ENCODE measurements around the gene NCKAP1. TPM values are rescaled to one million over a fixed set of nuclear protein-coding genes. Genes with fewer than 3 reads are reported as not detected.
"Not testable (repeated sequence)": the region's sequence is repeated elsewhere in the genome, so short reads cannot be mapped to it uniquely, and the experiment has no call there.

The NCKAP1 gene
- total RNA-seq, 1 experiment from 2014 or later = 118 TPM

DNA sequence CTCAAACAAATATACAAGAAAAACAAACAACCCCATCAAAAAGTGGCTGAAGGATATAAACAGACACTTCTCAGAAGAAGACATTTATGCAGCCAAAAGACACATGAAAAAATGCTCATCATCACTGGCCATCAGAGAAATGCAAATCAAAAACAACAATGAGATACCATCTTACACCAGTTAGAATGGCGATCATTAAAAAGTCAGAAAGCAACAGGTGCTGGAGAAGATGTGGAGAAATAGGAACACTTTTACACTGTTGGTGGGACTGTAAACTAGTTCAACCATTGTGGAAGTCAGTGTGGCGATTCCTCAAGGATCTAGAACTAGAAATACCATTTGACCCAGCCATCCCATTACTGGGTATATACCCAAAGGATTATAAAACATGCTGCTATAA lies 77.4 kb downstream of the NCKAP1 start:
- not testable (repeated sequence) for H3K27me3 ChIP-seq; H3K4me1 ChIP-seq; H3K9me3 ChIP-seq (replicated peaks); H3K4me3 ChIP-seq; DNase-seq; H3K27ac ChIP-seq
- peaks cover 35% of the 10 kb centered on the region for H3K36me3 ChIP-seq

DNA sequence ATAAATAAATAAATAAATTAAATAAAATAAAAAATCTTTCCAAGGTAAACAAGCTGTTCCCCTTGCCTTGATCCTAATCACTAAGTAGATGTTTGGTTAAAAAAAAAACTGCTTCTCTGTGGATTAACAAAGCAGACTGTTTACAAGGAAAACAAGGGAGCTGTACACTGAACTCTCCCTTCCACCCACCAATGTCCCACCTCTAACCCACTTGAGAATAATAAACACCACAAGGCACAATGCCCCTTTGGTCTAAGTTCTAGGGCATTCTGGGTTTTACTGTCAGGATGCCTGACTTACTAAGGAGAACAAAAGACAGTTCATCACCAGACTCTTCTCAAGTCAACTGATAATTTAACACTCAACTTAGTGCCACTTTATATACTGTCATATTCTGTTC lies 83.5 kb downstream of the NCKAP1 start:
- Histone ChIP-seq H3K36me3 (peaks cover 44% of the 10 kb centered on the region), H3K27ac (no peak overlapping the region), H3K27me3 (no peaks in the 10 kb centered on the region), H3K4me3 (no peak overlapping the region), H3K9me3 (replicated peaks) (no peaks in the 10 kb centered on the region), H3K4me1 (no peaks in the 10 kb centered on the region)
- no peak for DNase-seq

GRCh38 chr2:182952741-182953450 lies 85.4 kb downstream of the NCKAP1 start:
- peaks cover 42% of the 10 kb centered on the region for H3K36me3 ChIP-seq
- H3K27me3 ChIP-seq = no peaks in the 10 kb centered on the region
- no peak overlapping the region for H3K27ac ChIP-seq
- DNase-seq = no peak
- H3K4me3 ChIP-seq = no peak overlapping the region
- H3K9me3 ChIP-seq (replicated peaks) = no peaks in the 10 kb centered on the region
- no peaks in the 10 kb centered on the region for H3K4me1 ChIP-seq

- no peak for DNase-seq
Observed at GRCh38 chr2:182951948-182952663, 86.2 kb downstream of the NCKAP1 start.

GRCh38 chr2:182950546-182950945 lies 87.7 kb downstream of the NCKAP1 start:
- Histone ChIP-seq H3K4me1 (no peaks in the 10 kb centered on the region), H3K9me3 (replicated peaks) (no peaks in the 10 kb centered on the region), H3K4me3 (no peak overlapping the region), H3K27ac (no peak overlapping the region), H3K36me3 (peaks cover 42% of the 10 kb centered on the region), H3K27me3 (no peaks in the 10 kb centered on the region)
- no peak for DNase-seq

More at GRCh38 chr2:182951948-182952663, 86.2 kb downstream of the NCKAP1 start:
- no peaks in the 10 kb centered on the region for H3K27me3 ChIP-seq
- no peaks in the 10 kb centered on the region for H3K9me3 ChIP-seq (replicated peaks)
- H3K4me1 ChIP-seq = no peaks in the 10 kb centered on the region
- peaks cover 45% of the 10 kb centered on the region for H3K36me3 ChIP-seq
- no peak overlapping the region for H3K4me3 ChIP-seq
- H3K27ac ChIP-seq = no peak overlapping the region

GRCh38 chr2:182949572-182950189 lies 88.6 kb downstream of the NCKAP1 start:
- no peak overlapping the region for H3K27ac ChIP-seq
- DNase-seq = no peak
- no peaks in the 10 kb centered on the region for H3K4me1 ChIP-seq

GRCh38 chr2:182949052-182949451 lies 89.2 kb downstream of the NCKAP1 start:
- DNase-seq = no peak
- no peak overlapping the region for H3K27ac ChIP-seq
- H3K36me3 ChIP-seq = peaks cover 51% of the 10 kb centered on the region
- no peak overlapping the region for H3K4me3 ChIP-seq
- H3K9me3 ChIP-seq (replicated peaks) = no peaks in the 10 kb centered on the region
- H3K27me3 ChIP-seq = no peaks in the 10 kb centered on the region
- H3K4me1 ChIP-seq = no peaks in the 10 kb centered on the region

More at GRCh38 chr2:182949572-182950189, 88.6 kb downstream of the NCKAP1 start:
- Histone ChIP-seq H3K4me3 (no peak overlapping the region), H3K27me3 (no peaks in the 10 kb centered on the region), H3K36me3 (peaks cover 46% of the 10 kb centered on the region), H3K9me3 (replicated peaks) (no peaks in the 10 kb centered on the region)

DNA sequence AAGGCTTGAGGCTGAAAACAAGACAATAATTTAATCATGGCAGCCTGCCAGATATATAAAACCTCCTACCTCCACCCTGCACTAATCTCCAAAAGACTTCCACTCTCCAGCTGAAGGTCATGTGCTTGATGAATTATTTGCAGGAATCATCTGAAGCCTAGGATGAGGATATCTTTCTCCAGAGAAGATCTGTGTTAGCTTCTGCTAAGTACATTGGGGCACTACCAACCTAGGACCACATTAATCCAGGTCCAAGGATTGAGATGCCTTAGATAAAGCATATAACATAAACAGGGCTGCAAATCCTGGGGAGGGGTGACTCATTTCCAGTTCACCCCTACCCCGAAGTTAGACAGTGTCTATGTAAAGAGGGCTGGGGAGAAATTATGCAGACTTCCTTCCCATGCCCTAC lies 91.3 kb downstream of the NCKAP1 start:
- H3K27me3 ChIP-seq = no peaks in the 10 kb centered on the region
- no peak overlapping the region for H3K4me3 ChIP-seq
- peaks cover 60% of the 10 kb centered on the region for H3K36me3 ChIP-seq
- no peaks in the 10 kb centered on the region for H3K9me3 ChIP-seq (replicated peaks)
- no peak for DNase-seq
- no peaks in the 10 kb centered on the region for H3K4me1 ChIP-seq
- no peak overlapping the region for H3K27ac ChIP-seq

- Histone ChIP-seq H3K27me3 (no peaks in the 10 kb centered on the region), H3K9me3 (replicated peaks) (no peaks in the 10 kb centered on the region), H3K4me3 (no peak overlapping the region), H3K4me1 (no peaks in the 10 kb centered on the region), H3K36me3 (peaks cover 61% of the 10 kb centered on the region), H3K27ac (no peak overlapping the region)
- no peak for DNase-seq
Observed at GRCh38 chr2:182943339-182943738, 94.9 kb downstream of the NCKAP1 start.

DNA sequence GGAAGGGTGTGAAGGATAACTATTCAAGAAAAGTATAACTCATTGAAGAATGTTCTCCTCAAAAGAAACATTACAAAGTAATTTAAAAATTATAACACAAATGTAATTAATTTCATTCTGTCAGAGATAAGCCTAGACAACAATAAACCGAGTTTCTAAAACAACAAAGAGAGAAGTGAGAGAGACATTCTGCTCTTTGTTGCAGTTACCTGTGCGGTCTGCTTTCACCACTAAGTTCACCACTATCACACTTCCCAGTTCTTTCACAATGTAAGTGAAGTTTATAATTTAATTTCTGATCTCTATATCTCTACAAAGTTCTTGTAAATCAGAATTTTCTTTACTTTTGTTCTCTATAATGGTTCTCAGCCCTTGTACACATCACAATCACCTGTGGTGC lies 95.5 kb downstream of the NCKAP1 start:
- Histone ChIP-seq H3K4me3 (no peak overlapping the region), H3K27me3 (no peaks in the 10 kb centered on the region), H3K27ac (no peak overlapping the region), H3K9me3 (replicated peaks) (no peaks in the 10 kb centered on the region), H3K36me3 (peaks cover 64% of the 10 kb centered on the region), H3K4me1 (no peaks in the 10 kb centered on the region)
- DNase-seq = no peak

- Histone ChIP-seq H3K9me3 (replicated peaks) (no peaks in the 10 kb centered on the region), H3K4me3 (no peak overlapping the region), H3K27me3 (no peaks in the 10 kb centered on the region), H3K27ac (no peak overlapping the region), H3K36me3 (peaks cover 61% of the 10 kb centered on the region), H3K4me1 (no peaks in the 10 kb centered on the region)
- DNase-seq = no peak
Observed at GRCh38 chr2:182941919-182942318, 96.3 kb downstream of the NCKAP1 start.

DNA sequence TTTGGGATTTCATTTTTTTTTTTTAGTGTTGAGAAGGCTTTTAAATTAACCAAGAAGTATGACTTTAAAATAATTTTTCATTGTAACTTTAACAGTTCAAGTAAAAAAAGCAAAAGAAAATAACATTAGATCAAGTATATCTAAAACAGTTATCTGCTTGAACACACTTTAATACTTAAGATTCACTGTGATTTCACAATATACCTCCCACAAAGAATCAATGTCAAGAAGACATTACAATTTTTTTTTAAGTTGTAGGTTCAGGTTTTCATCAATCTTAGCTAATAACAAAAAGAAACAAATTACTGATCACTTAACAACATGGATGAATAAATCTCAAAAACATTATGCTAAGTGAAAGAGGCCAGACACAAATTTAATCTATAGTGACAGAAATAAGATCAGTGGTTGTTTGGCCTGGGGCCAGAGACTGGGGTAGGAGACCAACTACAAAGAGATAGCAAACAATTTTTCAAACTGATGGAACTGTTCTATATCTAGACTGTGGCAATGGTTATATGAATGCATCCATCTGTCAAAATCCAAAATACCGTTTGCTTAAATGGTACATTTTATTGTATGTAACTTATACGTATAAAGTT lies 97.0 kb downstream of the NCKAP1 start:
- no peaks in the 10 kb centered on the region for H3K9me3 ChIP-seq (replicated peaks)
- H3K36me3 ChIP-seq = peaks cover 65% of the 10 kb centered on the region
- no peaks in the 10 kb centered on the region for H3K4me1 ChIP-seq
- H3K4me3 ChIP-seq = no peak overlapping the region
- no peak for DNase-seq
- H3K27ac ChIP-seq = no peak overlapping the region
- H3K27me3 ChIP-seq = no peaks in the 10 kb centered on the region

DNA sequence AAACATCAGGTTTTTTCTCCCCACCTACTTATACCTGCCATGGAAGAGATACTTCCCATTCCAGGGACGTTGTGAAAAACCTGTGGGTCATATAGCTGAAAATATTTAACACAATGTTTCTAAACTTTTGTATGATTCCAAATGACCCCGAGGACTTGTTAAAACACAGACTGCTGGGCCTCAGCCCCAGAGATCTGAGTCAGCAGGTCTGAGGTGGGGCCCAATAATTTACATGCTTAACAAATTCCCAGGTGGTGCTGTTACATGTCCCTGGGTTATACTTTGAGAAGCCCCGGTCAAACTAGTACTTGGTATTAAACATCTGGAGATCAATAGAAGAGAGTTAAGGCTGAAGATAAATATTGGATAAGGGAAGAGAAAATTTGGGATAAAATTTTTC lies 100.4 kb downstream of the NCKAP1 start:
- Histone ChIP-seq H3K27ac (no peak overlapping the region), H3K36me3 (peaks cover 66% of the 10 kb centered on the region), H3K9me3 (replicated peaks) (no peaks in the 10 kb centered on the region), H3K27me3 (no peaks in the 10 kb centered on the region), H3K4me3 (no peak overlapping the region), H3K4me1 (no peaks in the 10 kb centered on the region)
- DNase-seq = no peak

GRCh38 chr2:182933629-182934028 lies 104.6 kb downstream of the NCKAP1 start:
- Histone ChIP-seq H3K4me1 (no peaks in the 10 kb centered on the region), H3K27me3 (no peaks in the 10 kb centered on the region), H3K36me3 (peaks cover 51% of the 10 kb centered on the region), H3K9me3 (replicated peaks) (no peaks in the 10 kb centered on the region), H3K27ac (no peak overlapping the region), H3K4me3 (no peak overlapping the region)
- DNase-seq = no peak

- no peak overlapping the region for H3K27ac ChIP-seq
- H3K36me3 ChIP-seq = peaks cover 48% of the 10 kb centered on the region
- no peaks in the 10 kb centered on the region for H3K27me3 ChIP-seq
- H3K4me3 ChIP-seq = no peak overlapping the region
- H3K9me3 ChIP-seq (replicated peaks) = no peaks in the 10 kb centered on the region
- DNase-seq = no peak
- H3K4me1 ChIP-seq = no peaks in the 10 kb centered on the region
Observed at GRCh38 chr2:182929972-182930371, 108.3 kb downstream of the NCKAP1 start.

Measured in SJCRH30 (cell line).